HL-60 (cell line): ENCODE measurements around the gene RBBP9.
"Not testable (repeated sequence)": the region's sequence is repeated elsewhere in the genome, so short reads cannot be mapped to it uniquely, and the experiment has no call there.

Experiments
- GABPA ChIP-seq: IDR thresholded peaks from 2 replicates; pipeline ENCODE4 v1.6.1; 2012; ENCODE audit warnings: low read depth
- POLR2AphosphoS5 ChIP-seq: IDR thresholded peaks from 2 replicates; pipeline ENCODE4 v1.6.1; 2012; ENCODE audit warnings: low read depth
- SPI1 ChIP-seq: IDR thresholded peaks from 2 replicates; pipeline ENCODE4 v1.6.1; 2012; ENCODE audit warnings: low read depth, mild to moderate bottlenecking, borderline replicate concordance
- TF ChIP-seq, protein P1 (sequence below): IDR thresholded peaks from one replicate; pipeline ENCODE4 v1.5.1; 2011; ENCODE audit warnings: low read length, control low read depth, inconsistent platforms; ENCODE audit not compliant: insufficient read depth
- TF ChIP-seq, protein P2 (sequence below): IDR thresholded peaks from 2 replicates; pipeline ENCODE4 v1.6.1; 2012; ENCODE audit warnings: low read depth; ENCODE audit not compliant: insufficient replicate concordance

DNA sequence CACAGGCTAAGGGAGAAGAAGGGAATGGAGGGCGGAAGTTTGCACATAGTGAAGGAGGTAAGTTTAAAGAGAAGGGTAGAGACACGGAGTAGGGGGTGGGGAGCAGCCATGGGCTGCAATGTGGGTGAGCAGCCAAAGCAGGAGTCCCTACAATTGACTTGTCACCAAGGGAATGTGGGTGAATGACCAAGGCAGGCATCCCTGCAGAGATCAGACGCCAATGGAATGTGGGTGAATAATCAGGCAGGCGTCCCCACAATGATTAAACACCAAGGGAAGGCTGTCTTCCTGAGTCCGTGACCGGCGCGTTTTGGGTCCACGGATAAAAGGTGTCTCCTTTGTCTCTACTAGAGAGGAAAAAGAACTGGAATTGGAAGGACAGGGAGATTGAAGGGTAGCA is 25.0 kb upstream of the RBBP9 start:
- TF ChIP-seq, protein P1, sequence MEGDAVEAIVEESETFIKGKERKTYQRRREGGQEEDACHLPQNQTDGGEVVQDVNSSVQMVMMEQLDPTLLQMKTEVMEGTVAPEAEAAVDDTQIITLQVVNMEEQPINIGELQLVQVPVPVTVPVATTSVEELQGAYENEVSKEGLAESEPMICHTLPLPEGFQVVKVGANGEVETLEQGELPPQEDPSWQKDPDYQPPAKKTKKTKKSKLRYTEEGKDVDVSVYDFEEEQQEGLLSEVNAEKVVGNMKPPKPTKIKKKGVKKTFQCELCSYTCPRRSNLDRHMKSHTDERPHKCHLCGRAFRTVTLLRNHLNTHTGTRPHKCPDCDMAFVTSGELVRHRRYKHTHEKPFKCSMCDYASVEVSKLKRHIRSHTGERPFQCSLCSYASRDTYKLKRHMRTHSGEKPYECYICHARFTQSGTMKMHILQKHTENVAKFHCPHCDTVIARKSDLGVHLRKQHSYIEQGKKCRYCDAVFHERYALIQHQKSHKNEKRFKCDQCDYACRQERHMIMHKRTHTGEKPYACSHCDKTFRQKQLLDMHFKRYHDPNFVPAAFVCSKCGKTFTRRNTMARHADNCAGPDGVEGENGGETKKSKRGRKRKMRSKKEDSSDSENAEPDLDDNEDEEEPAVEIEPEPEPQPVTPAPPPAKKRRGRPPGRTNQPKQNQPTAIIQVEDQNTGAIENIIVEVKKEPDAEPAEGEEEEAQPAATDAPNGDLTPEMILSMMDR: not testable (repeated sequence)
- not testable (repeated sequence) for TF ChIP-seq GABPA, POLR2AphosphoS5, SPI1
- TF ChIP-seq, protein P2, sequence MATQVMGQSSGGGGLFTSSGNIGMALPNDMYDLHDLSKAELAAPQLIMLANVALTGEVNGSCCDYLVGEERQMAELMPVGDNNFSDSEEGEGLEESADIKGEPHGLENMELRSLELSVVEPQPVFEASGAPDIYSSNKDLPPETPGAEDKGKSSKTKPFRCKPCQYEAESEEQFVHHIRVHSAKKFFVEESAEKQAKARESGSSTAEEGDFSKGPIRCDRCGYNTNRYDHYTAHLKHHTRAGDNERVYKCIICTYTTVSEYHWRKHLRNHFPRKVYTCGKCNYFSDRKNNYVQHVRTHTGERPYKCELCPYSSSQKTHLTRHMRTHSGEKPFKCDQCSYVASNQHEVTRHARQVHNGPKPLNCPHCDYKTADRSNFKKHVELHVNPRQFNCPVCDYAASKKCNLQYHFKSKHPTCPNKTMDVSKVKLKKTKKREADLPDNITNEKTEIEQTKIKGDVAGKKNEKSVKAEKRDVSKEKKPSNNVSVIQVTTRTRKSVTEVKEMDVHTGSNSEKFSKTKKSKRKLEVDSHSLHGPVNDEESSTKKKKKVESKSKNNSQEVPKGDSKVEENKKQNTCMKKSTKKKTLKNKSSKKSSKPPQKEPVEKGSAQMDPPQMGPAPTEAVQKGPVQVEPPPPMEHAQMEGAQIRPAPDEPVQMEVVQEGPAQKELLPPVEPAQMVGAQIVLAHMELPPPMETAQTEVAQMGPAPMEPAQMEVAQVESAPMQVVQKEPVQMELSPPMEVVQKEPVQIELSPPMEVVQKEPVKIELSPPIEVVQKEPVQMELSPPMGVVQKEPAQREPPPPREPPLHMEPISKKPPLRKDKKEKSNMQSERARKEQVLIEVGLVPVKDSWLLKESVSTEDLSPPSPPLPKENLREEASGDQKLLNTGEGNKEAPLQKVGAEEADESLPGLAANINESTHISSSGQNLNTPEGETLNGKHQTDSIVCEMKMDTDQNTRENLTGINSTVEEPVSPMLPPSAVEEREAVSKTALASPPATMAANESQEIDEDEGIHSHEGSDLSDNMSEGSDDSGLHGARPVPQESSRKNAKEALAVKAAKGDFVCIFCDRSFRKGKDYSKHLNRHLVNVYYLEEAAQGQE: not testable (repeated sequence)
